Skeletal muscle tissue (tissue), 4 donors: Measurements from ENCODE around the gene PADI6. TPM values are rescaled to one million over a fixed set of nuclear protein-coding genes. Genes with fewer than 3 reads are reported as not detected.

Source experiments
- H3K27ac ChIP-seq: one replicate; pipeline ENCODE4 v1.7.0; 2013; ENCODE audit warnings: mild to moderate bottlenecking, low read depth, low read length, inconsistent platforms
- H3K27me3 ChIP-seq, 3 donors: one replicate each; pipeline ENCODE4 v1.7.0; 2013; ENCODE audit warnings: low read length in 3 of 3; ENCODE audit not compliant: control insufficient read depth in 3 of 3, insufficient read depth in 3 of 3
- H3K36me3 ChIP-seq, 3 donors: one replicate each; pipeline ENCODE4 v1.7.0; 2013; ENCODE audit warnings: low read length in 3 of 3; ENCODE audit not compliant: control insufficient read depth in 3 of 3, insufficient read depth in 3 of 3
- H3K4me1 ChIP-seq, 3 donors: one replicate each; pipeline ENCODE4 v1.7.0; 2013; ENCODE audit warnings: low read length in 3 of 3, mild to moderate bottlenecking in 3 of 3; ENCODE audit not compliant: control insufficient read depth in 3 of 3, insufficient read depth in 3 of 3
- H3K4me3 ChIP-seq, 3 donors: one replicate each; pipeline ENCODE4 v1.7.0; 2013; ENCODE audit warnings: low read length in 3 of 3
- H3K9ac ChIP-seq, 3 donors: one replicate each; pipeline ENCODE4 v1.7.0; 2013; ENCODE audit warnings: low read length in 3 of 3, mild to moderate bottlenecking in 3 of 3, moderate library complexity in 2 of 3, low read depth in 1 of 3
- H3K9me3 ChIP-seq, 3 donors: one replicate each; pipeline ENCODE4 v1.7.0; 2013; ENCODE audit warnings: low read length in 3 of 3; ENCODE audit not compliant: control insufficient read depth in 3 of 3
- total RNA-seq: library from RNA; depleted of rRNA; stranded (reverse); fragments of >200 nt; gene quantifications from one replicate; pipeline ENCODE4 v1.2.3, GENCODE V29; 2014
- donor health status: Osteomylitis.

PADI6 gene
- total RNA-seq, 1 donor from 2014 or later, result not detected

DNA sequence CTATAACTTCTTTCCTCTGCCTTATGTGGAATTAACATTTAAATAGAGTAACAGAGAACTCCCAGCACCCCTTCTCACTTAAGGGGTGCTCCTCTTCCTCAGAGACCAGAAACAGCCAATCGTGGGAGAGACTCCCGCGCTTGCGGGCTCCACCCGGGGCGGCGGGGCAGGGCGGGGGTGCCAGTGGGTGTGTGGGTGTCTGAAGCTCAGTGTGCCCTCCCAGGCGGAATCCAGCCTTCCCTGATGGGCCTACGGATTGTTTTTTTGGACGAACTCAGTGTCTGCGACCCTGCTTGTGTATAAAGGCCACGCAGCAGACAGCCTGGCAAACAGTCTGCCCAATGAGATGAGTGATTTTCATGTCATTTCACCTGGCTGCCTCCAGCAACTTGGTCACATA lies 61.3 kb downstream of the PADI6 start:
- H3K9me3 ChIP-seq, result no peaks in the 10 kb centered on the region
- H3K27ac ChIP-seq, result no peak overlapping the region
- no peak overlapping the region for H3K9ac ChIP-seq
- H3K4me1 ChIP-seq, result peaks cover 3 to 13% (median 9%) of the 10 kb centered on the region in 3 donors
- H3K4me3 ChIP-seq, result no peak overlapping the region
- peaks cover under 1 to 14% (median 8%) of the 10 kb centered on the region in 3 donors for H3K36me3 ChIP-seq
- no peaks in the 10 kb centered on the region for H3K27me3 ChIP-seq

DNA sequence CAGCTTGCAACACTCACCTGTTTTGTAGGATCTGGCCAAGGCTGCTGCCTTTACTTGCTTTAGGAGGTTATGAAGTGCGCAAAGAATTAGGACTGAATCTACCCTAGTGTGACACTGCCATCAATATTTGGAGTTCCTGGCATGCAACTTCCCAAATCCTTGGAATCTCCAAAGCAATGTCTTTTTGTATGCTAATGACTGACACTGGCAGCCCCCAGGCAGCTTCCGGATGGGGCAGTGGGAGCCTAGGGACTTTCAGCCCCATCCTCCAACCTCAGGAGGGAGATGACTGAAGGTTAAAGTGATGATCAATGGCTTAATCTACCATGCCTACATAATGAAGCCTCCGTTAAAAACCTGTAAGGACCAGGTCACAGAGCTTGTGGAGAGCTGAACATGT lies 62.0 kb downstream of the PADI6 start:
- no peaks in the 10 kb centered on the region for H3K27me3 ChIP-seq
- no peak overlapping the region for H3K9ac ChIP-seq
- peaks cover 0 to 7% (median under 1%) of the 10 kb centered on the region in 3 donors for H3K36me3 ChIP-seq
- no peak overlapping the region for H3K4me3 ChIP-seq
- H3K4me1 ChIP-seq, result peaks cover 6 to 13% (median 9%) of the 10 kb centered on the region in 3 donors
- H3K9me3 ChIP-seq, result no peaks in the 10 kb centered on the region
- no peak overlapping the region for H3K27ac ChIP-seq

DNA sequence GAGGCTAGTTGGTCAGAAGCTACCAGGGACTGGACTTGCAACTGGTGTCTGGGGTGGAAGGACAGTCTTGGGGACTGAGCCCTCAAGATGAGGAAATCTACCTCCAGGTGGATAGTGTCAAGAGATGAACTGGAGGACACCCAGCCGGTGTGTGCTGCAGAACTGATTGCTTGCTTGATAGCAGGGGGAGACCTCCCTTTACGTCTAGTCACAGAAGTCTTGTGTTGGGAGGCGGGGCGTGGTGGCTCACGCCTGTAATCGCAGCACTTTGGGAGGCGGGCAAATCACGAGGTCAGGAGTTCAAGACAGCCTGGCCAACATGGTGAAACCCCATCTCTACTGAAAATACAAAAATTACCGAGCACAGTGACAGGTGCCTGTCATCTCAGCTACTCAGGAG lies 62.6 kb downstream of the PADI6 start:
- Histone ChIP-seq H3K9ac (no peak overlapping the region), H3K27me3 (no peaks in the 10 kb centered on the region), H3K4me3 (no peak overlapping the region), H3K36me3 (peaks cover 0 to 6% (median 0%) of the 10 kb centered on the region in 3 donors), H3K4me1 (peaks cover 6 to 13% (median 9%) of the 10 kb centered on the region in 3 donors), H3K27ac (no peak overlapping the region), H3K9me3 (no peaks in the 10 kb centered on the region)

DNA sequence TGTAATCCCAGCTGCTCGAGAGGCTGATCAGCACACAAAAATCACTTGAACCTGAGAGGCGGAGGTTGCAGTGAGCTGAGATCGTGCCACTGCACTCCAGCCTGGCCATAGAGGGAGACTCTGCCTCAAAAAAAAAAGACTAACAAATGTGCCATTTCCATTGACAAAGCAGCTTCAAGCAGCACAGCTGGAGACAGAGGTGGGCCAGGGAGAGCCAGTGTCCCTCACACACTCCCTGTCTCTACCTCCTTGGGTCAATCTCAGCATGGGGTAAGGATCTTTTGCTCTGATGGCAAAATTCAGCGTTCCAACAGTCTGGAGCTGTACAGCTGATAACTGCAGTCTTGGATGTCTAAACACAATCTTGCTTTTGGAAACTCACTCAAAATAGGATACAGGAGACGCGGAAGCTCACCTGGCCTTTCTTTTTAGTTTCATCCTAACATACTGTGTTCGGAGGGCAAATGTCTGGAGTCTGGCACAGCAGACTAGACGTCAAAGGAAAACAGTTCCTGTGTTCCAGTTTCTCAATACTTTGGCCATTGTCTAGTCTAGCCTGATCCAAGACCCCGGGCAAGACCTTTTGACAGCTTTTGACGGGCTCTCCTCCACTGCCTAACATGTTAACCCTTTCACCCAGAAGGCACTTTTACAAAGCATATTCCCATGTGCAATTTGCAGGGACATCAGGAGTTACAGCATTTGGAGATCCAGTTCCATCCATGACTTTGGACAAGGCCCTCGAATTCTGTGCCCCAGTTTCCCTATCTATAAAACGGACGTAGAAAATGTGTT lies 64.6 kb downstream of the PADI6 start:
- Histone ChIP-seq H3K4me1 (peaks cover 17 to 29% (median 19%) of the 10 kb centered on the region in 3 donors), H3K27ac (peak overlapping the region; percentile 10), H3K9me3 (no peaks in the 10 kb centered on the region), H3K9ac (peak overlapping the region; percentile 68 to 81 (median 68)), H3K4me3 (peak overlapping the region; percentile 67 to 75 (median 71)), H3K27me3 (no peaks in the 10 kb centered on the region), H3K36me3 (peaks cover 0 to 6% (median 0%) of the 10 kb centered on the region in 3 donors)

DNA sequence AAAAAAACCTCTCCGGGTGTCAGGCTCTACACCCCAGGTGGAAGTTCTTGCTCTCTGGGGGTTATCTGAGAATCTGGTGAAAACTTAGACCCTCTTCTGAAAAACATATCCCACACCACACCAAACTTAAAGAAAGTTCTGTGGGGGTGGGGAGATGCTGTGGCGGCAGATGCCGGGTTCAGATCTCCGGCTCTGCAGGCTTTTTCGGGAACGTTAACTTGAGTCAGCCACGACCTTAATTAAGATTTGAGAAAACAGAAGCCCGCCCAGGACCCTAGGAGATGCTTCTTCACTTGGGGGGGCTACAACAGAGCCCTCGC lies 65.2 kb downstream of the PADI6 start:
- Histone ChIP-seq H3K9ac (peak overlapping the region; percentile 68 to 81 (median 68)), H3K36me3 (peaks cover 0 to 6% (median 0%) of the 10 kb centered on the region in 3 donors), H3K27me3 (no peaks in the 10 kb centered on the region), H3K4me1 (peaks cover 19 to 32% (median 20%) of the 10 kb centered on the region in 3 donors), H3K9me3 (no peaks in the 10 kb centered on the region), H3K27ac (peak overlapping the region; percentile 10), H3K4me3 (peak overlapping the region; percentile 67 to 75 (median 71))

DNA sequence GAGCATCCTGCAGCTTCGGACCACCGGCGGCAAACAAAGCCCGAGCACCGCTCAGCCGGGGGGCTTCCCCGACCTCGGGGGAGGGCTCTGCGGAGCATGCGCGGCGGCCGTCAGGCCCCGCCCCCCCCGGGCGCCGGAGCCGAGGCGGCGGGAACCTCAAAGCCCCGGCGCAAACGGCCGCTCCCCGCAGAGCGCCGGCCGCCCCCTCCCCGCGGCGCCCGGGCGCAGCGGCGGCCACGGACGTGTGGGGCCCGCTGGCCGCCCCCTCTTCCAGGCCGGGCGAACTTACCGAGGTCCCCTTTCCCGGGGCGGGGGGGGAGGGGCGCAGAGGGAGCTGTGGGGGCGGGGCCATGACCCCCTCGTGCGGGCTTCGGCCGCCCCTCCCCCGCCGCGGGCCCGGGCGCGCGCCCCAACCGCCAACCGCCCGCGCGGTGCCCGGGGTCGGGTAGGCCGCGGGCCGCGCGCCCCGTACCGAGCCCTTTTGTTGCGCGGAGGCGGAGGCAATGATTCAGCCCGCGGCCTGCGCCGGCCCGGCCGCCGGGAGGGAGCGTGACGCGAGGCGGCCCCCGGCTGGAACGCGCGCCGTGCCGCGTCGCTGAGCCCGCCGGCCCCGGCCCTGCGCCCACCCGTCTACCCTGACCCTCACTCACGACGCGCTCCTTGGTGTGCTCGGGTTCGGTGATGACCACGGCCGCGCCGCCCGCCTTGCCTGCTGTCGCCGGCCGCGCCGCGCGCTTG lies 65.8 kb downstream of the PADI6 start:
- Histone ChIP-seq H3K9me3 (no peaks in the 10 kb centered on the region), H3K4me1 (peaks cover 19 to 32% (median 20%) of the 10 kb centered on the region in 3 donors), H3K36me3 (peaks cover 0 to 6% (median 0%) of the 10 kb centered on the region in 3 donors), H3K4me3 (peak overlapping the region; percentile 67 to 75 (median 71)), H3K27ac (peak overlapping the region; percentile 54), H3K9ac (peak overlapping the region; percentile 68 to 86 (median 68)), H3K27me3 (no peaks in the 10 kb centered on the region)

DNA sequence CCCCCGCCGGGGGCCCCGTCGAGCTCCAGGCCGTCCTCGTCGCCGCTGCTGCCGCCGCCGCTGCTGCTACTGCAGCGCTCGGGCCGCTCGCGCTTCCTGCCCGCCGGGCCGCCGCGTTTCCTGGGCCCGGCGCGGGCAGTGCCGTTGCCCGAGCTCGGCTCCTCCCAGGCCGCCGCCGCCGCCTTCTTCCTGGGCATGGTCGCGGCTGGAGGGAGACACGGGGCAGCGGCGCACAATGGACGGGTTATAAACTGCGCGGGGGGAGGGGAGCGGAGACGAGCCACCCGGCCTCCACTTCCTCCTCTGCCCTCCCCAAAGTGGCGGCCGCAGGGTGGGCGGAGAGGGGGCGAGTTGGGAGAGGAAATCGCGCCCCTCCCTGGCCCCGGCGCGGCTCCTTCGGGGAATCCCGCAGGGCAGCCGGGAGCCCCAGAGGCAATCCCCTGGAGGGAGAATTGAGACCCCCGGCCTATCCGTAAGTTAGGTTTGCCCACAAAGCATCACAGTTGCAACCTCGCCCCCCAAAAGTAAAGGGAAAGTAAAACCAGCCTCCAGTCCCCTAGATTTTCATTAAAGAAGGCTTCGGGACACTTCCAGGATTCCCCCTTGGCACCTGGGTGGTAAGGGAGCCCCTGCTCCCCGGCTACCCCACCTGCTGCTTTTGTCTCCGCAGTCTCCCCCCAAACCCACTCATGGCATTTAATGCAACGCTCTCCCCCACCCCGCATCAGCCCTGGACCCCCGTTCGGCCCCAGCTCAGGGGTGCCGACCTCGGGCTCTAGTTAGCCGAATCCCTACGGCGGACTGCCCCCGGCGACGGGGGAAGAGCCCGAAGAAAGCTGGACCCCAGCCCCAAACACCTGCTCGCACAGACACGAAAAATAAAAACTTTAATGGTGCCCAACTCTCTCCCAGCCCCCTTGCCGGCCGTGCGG lies 66.6 kb downstream of the PADI6 start:
- Histone ChIP-seq H3K4me3 (peak overlapping the region; percentile 71 to 86 (median 71)), H3K4me1 (peaks cover 19 to 32% (median 20%) of the 10 kb centered on the region in 3 donors), H3K9ac (peak overlapping the region; percentile 79 to 86 (median 84)), H3K27ac (peak overlapping the region; percentile 54), H3K9me3 (no peaks in the 10 kb centered on the region), H3K36me3 (peaks cover 0 to 4% (median 0%) of the 10 kb centered on the region in 3 donors), H3K27me3 (no peaks in the 10 kb centered on the region)

DNA sequence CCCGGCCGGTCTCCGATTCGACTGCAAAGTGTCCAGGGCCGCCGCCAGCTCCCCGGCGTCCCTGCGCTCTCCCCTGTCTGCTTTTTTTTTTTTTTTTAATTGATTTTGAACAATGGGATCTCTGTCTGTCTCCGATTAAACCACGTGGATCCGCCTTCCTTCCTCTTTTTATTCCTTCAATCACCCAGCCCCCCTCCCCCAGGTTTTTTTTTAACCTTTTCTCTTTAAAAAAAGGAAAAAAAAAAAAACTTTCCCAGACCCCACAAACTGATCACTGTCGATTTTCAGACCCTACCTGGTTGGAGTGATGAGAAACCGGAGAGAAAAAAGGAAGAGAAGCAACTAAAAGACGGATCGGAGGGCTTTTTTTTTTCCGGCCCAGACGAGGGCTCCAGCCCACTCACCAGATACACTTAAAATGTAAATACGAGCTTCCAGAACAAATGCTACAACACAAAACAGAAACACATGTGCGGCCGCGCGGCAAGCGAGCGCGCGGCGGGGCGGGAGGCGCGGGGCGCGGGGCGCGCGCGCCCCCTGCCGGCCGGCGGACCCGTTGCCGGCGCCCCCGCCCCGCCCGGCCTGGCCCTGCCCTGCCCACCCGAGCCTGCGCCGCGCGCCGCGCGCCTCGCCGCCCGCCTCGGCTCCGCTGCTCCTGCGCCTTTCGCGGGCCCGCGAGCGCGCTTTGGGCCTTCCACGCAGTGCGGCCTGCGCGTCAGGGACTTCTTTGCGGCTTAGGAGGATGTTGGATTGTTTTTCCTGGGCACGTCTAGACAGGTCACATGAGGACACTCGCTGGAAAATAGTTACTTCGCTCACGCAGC lies 67.5 kb downstream of the PADI6 start, which contains the start of gene RCC2:
TSS of gene RCC2 (minus strand) at position 428 of the 824 bp plus-strand sequence. CDS start 1,163 bp downstream, outside the sequence.
- Histone ChIP-seq H3K4me1 (peaks cover 19 to 28% (median 20%) of the 10 kb centered on the region in 3 donors), H3K27me3 (no peaks in the 10 kb centered on the region), H3K27ac (peak within 1 kb of the TSS; percentile 60), H3K9ac (peak within 1 kb of the TSS; percentile 80 to 90 (median 84)), H3K9me3 (no peaks in the 10 kb centered on the region), H3K4me3 (peak within 1 kb of the TSS; percentile 71 to 86 (median 83)), H3K36me3 (peaks cover 0 to 3% (median 0%) of the 10 kb centered on the region in 3 donors)
